Left ventricle myocardium superior (tissue), 1 donor: ENCODE data around the gene PSENEN. TPM values are rescaled to one million over a fixed set of nuclear protein-coding genes. Genes with fewer than 3 reads are reported as not detected.

Experiments
- ATAC-seq: fragments of 200-7000 bp; cut with Tn5 transposase; one replicate; pipeline ENCODE4 v1.9.1; 2020; ENCODE audit warnings: mild to moderate bottlenecking, moderate library complexity
- DNase-seq: peaks from one replicate; pipeline ENCODE4 v3.0.0-alpha.2; 2020
- intact Hi-C: fragments of 100-400 bp; cut with micrococcal nuclease; formaldehyde crosslinking; loops from one replicate; pipeline ENCODE4 v1.11.0; 2022
- total RNA-seq: library from RNA; stranded (reverse); fragmentation: NEBNext Ultra II Directional; extraction: Animal tissue kit (Norgen Biotek cat#: 25700); gene quantifications from one replicate; pipeline ENCODE4 v1.2.1, GENCODE V29; 2021
- donor health status: DM: no; HTN: yes; CAD: no; lungs with severe emphysema.

The PSENEN gene
- total RNA-seq, 1 donor from 2014 or later: 41.3 TPM

DNA sequence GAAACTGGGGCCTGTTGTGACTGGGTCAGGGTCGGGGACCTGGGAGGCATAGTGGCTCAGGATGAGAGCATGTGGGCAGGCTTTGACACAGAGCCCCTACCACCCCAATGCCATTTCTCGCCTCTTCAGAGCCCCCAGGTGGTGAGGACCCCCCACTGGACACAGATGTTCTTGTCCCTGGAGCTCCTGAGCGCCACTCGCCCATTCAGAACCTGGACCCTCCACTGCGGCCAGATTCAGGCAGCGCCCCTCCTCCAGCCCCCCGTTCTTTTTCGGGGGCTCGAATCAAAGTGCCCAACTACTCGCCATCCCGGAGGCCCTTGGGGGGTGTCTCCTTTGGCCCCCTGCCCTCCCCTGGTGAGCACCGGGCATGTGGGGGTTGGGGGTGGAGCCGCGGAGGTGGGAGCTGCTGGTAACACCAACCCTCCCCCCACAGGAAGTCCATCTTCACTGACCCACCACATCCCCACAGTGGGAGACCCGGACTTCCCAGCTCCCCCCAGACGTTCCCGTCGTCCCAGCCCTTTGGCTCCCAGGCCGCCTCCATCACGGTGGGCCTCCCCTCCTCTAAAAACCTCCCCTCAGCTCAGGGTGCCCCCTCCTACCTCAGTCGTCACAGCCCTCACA, 13.6 kb upstream of the PSENEN start:
- no peak for ATAC-seq
- DNase-seq: no peak
- intact Hi-C loops: no loop called here

- DNase-seq: no peak
Observed at GRCh38 chr19:35732540-35733179, 12.8 kb upstream of the PSENEN start.

GRCh38 chr19:35733180-35734125, 12.0 kb upstream of the PSENEN start:
- ATAC-seq: peak; percentile 3
- DNase-seq: no peak
- intact Hi-C loops: no loop called here

More at GRCh38 chr19:35732540-35733179, 12.8 kb upstream of the PSENEN start:
- intact Hi-C loops: no loop called here
- no peak for ATAC-seq

GRCh38 chr19:35734273-35734672, 11.2 kb upstream of the PSENEN start:
- ATAC-seq (no peak), DNase-seq (no peak)
- intact Hi-C loops: no loop called here

DNA sequence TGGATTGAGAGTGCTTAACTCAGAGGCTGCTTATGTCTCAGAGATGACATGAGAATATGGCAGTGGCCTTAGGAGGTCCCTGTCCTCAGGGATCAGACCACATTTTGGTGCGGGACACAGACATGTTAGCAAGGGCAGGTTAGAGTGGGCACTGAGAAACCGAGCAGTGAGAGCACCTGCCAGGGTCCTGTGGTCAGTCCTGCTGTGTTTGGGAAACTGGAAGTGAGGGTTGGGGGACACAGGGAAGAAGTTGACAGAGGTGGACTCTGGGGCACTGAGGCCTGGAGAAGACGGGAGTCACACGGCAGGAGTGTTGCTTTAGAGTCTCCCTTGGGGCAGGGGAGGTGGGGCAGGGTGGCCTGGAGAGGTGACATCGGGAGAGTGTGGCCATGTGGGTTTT, 10.6 kb upstream of the PSENEN start:
- ATAC-seq (no peak), DNase-seq (no peak)
- intact Hi-C loops: no loop called here

DNA sequence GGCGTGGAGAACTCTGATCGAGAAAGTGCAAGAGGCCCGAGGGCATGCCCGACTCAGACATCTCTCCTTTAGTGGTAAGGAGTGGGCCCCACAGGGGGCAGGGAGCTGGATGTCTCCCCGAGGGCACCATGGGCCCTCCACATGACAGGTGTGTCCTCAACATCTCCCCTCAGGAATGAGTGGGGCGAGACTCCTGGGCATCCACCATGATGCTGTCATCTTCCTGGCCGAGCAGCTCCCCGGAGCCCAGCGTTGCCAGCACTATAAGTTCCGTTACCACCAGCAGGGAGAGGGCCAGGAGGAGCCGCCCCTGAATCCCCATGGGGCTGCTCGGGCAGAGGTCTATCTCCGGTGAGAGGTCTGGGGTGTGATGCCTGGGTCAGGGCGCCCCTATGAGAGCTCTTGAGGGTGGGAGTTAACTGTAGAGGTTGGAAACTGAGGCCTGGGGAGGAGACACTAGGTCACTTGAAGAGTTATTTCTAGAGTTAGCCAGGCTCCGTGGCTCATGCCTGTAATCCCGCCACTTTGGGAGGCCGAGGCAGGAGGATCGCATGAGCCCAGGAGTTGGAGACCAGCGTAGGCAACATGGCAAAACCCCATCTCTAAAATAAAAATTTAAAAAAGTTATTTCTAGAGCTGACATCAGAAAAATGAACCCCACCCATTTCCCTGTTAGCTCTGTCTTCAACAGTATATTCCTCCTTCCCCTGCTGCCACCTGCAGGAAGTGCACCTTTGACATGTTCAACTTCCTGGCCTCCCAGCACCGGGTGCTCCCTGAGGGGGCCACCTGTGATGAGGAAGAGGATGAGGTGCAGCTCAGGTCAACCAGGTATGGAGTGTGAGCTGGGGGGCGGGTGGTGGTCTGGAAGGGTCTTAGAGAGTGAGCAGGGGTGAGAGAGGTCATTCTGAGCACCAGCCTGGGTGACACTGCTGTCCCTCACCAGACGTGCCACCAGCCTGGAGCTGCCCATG, 8.3 kb upstream of the PSENEN start:
- ATAC-seq: no peak
- DNase-seq: peak; percentile 31
- intact Hi-C loops: no loop called here

- DNase-seq: no peak
- no peak for ATAC-seq
- intact Hi-C loops: no loop called here
Observed at GRCh38 chr19:35738021-35738886, 7.2 kb upstream of the PSENEN start.

- intact Hi-C loops: no loop called here
- DNase-seq: no peak
- no peak for ATAC-seq
Observed at GRCh38 chr19:35738887-35739229, 6.6 kb upstream of the PSENEN start.

GRCh38 chr19:35739275-35740107, 6.0 kb upstream of the PSENEN start:
- intact Hi-C loops: no loop called here
- ATAC-seq: no peak
- no peak for DNase-seq

DNA sequence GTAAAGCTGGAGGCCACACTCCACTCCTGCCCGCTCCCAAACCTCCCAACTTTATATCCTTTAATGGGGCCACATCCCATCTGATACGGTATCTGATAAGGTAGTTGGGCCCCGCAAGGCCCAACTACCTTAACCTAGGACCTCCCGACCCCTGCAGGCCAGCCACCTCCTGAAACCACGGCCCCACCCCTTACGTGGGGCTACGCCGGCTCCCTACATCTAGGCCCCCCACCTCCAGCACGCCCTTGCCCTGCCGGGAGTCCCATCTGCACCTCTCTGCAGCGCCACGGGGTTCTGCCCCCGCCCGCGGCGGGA, 5.4 kb upstream of the PSENEN start:
- no peak for ATAC-seq
- intact Hi-C loops: no loop called here

GRCh38 chr19:35740423-35741202, 4.8 kb upstream of the PSENEN start:
- intact Hi-C loops: no loop called here
- ATAC-seq (peak; percentile 84), DNase-seq (peak; percentile 99)

More for the DNA sequence above, 5.4 kb upstream of the PSENEN start:
- no peak for DNase-seq

DNA sequence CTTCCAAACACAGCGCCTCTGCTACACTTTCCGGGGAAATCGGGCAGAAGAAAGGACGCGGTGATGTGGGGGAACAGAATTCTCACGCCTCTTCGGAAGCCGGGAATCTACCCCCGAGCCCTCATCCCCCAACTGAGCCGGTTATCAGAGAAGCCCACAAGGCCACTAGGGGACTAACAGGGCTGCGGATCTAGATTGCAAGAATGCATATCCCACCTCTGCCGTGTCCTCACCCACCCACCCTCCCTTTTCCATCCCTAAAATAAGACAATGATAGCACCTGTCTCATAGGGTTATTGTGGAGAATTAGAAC, 4.3 kb upstream of the PSENEN start:
- no peak for DNase-seq
- intact Hi-C loops: no loop called here
- no peak for ATAC-seq

- intact Hi-C loops: no loop called here
- ATAC-seq (no peak), DNase-seq (no peak)
Observed at GRCh38 chr19:35742121-35742724, 3.2 kb upstream of the PSENEN start, which contains the start of gene IGFLR1. Gene IGFLR1, minus strand, starts transcription at chr19:35742452. Its CDS starts 1,272 bp downstream, at chr19:35741180.

- ATAC-seq (no peak), DNase-seq (no peak)
- intact Hi-C loops: no loop called here
Observed at GRCh38 chr19:35743640-35744429, 1.6 kb upstream of the PSENEN start.

GRCh38 chr19:35744430-35745327, 772 bp upstream of the PSENEN start:
- ATAC-seq (peak; percentile 74), DNase-seq (peak; percentile 96)
- intact Hi-C loops: no loop called here
